Measurements from ENCODE around the gene CHCHD5.

DNA sequence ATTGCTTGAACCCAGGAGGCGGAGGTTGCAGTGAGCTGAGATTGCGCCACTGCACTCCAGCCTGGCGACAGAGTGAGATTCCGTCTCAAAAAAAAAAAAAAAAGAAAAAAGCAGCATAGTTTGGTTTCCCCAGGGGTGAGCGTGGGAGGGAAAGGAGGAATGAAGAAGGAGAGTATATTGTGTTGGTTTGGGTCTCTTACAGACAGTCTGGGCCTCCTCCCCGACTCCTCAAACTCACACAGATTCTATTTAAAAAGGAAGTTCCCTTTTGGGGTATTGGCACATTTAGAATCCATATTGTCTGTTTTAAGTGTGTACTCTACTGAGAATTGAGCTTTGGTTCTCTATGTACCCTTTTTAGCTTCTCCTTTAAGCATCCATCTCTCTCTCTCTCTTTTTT, 34.0 kb downstream of the CHCHD5 start:
- TF ChIP-seq, protein P1, sequence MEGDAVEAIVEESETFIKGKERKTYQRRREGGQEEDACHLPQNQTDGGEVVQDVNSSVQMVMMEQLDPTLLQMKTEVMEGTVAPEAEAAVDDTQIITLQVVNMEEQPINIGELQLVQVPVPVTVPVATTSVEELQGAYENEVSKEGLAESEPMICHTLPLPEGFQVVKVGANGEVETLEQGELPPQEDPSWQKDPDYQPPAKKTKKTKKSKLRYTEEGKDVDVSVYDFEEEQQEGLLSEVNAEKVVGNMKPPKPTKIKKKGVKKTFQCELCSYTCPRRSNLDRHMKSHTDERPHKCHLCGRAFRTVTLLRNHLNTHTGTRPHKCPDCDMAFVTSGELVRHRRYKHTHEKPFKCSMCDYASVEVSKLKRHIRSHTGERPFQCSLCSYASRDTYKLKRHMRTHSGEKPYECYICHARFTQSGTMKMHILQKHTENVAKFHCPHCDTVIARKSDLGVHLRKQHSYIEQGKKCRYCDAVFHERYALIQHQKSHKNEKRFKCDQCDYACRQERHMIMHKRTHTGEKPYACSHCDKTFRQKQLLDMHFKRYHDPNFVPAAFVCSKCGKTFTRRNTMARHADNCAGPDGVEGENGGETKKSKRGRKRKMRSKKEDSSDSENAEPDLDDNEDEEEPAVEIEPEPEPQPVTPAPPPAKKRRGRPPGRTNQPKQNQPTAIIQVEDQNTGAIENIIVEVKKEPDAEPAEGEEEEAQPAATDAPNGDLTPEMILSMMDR (IDR thresholded peaks at IDR 0.05; ENCODE audit: low read depth, low read length, missing input control) = no peak
- TF ChIP-seq REST (IDR thresholded peaks at IDR 0.05) (no peak), RAD21 (IDR thresholded peaks at IDR 0.05) (no peak), TAF1 (conservative IDR thresholded peaks at IDR 0.05) (no peak)
- TF ChIP-seq, protein P2, sequence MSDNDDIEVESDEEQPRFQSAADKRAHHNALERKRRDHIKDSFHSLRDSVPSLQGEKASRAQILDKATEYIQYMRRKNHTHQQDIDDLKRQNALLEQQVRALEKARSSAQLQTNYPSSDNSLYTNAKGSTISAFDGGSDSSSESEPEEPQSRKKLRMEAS (IDR thresholded peaks at IDR 0.05) = no peak
